Endothelial cell of umbilical vein (primary cell): ENCODE results near the gene CS.

ENCODE experiments used
- GATA2 ChIP-seq: IDR thresholded peaks from 2 replicates; pipeline ENCODE4 v1.7.0; 2011; ENCODE audit warnings: low read depth, mild to moderate bottlenecking, moderate library complexity, mixed read lengths, low read length; ENCODE audit not compliant: insufficient read length, insufficient read depth
- JUN ChIP-seq: IDR thresholded peaks from 2 replicates; pipeline ENCODE4 v1.6.1; 2011; ENCODE audit warnings: borderline replicate concordance, low read depth; ENCODE audit not compliant: insufficient read length, insufficient read depth
- POLR2A ChIP-seq: IDR thresholded peaks from 2 replicates; pipeline ENCODE4 v1.6.1; 2012; ENCODE audit warnings: low read depth, mild to moderate bottlenecking, control low read depth, low read length
- POLR2AphosphoS5 ChIP-seq: IDR thresholded peaks from 2 replicates; pipeline ENCODE4 v1.6.1; 2012; ENCODE audit warnings: low read depth, mild to moderate bottlenecking, control low read depth, low read length, moderate library complexity; ENCODE audit not compliant: insufficient read depth
- TF ChIP-seq, protein P1 (sequence below), 2 donors: IDR thresholded peaks; 1 replicate in 1 of 2; 2 replicates in 1 of 2; pipeline ENCODE4 v1.5.1; 2011; ENCODE audit warnings: low read length in 2 of 2, mild to moderate bottlenecking in 2 of 2, moderate library complexity in 2 of 2, control low read depth in 1 of 2, inconsistent platforms in 1 of 2, low read depth in 1 of 2; ENCODE audit not compliant: insufficient read depth in 1 of 2; ENCODE audit errors: extremely low read depth in 1 of 2
- TF ChIP-seq, protein P2 (sequence below): IDR thresholded peaks from 2 replicates; pipeline ENCODE4 v1.6.1; 2011; ENCODE audit not compliant: insufficient read depth, insufficient read length

DNA sequence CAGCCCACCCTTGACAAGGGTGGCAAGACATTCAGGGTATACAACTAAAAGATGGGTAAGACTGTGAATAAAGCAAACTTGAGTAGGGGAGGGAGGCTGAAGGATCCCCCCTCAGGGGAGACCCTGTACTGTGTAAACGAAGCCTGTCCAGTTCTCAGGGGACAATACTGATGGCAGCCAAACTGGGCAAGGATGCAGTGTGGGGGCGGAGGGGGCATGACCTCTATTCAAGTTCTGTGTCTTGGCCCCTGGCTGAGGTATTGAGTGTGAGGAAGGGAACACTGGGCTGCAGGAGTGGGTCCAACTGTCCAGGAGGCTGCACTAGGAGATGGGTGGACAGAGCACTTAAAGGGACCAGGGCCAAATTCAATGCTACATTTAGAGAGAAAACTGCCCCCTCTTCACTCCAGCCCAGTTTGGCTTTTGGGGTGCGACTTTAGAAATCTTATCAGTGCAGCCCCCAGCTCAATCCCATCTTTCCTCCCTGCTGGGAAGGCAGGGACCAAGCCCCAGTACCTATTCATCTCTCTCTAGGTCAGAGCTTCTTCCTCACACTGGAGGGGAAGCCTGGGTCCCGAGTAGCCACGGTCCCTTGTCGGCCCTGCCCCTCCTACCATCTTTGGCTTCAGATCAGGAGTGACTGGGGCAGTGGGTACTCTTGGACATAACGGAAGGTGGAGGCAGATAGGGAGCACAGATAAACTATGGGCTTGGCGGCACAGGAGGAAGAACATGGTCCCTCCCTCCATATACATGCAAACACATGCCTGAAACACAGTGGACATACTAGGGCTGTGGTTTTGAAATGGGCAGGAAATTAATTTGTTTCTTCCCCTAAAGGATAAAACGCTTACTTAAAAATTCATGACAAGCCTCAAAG is 58.5 kb downstream of the CS start:
- TF ChIP-seq, protein P1, sequence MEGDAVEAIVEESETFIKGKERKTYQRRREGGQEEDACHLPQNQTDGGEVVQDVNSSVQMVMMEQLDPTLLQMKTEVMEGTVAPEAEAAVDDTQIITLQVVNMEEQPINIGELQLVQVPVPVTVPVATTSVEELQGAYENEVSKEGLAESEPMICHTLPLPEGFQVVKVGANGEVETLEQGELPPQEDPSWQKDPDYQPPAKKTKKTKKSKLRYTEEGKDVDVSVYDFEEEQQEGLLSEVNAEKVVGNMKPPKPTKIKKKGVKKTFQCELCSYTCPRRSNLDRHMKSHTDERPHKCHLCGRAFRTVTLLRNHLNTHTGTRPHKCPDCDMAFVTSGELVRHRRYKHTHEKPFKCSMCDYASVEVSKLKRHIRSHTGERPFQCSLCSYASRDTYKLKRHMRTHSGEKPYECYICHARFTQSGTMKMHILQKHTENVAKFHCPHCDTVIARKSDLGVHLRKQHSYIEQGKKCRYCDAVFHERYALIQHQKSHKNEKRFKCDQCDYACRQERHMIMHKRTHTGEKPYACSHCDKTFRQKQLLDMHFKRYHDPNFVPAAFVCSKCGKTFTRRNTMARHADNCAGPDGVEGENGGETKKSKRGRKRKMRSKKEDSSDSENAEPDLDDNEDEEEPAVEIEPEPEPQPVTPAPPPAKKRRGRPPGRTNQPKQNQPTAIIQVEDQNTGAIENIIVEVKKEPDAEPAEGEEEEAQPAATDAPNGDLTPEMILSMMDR (IDR thresholded peaks at IDR 0.05; ENCODE audit: extremely low read depth in 1 of 2, insufficient read depth in 1 of 2, low read depth in 1 of 2, low read length in 2 of 2) = no peak
- TF ChIP-seq, protein P2, sequence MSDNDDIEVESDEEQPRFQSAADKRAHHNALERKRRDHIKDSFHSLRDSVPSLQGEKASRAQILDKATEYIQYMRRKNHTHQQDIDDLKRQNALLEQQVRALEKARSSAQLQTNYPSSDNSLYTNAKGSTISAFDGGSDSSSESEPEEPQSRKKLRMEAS = no peak
- no peak for TF ChIP-seq POLR2AphosphoS5
- no peak for TF ChIP-seq GATA2
- no peak for TF ChIP-seq JUN
- TF ChIP-seq POLR2A = no peak
